Neural cell (in vitro differentiated cells): ENCODE measurements around the gene DAAM2. TPM values are rescaled to one million over a fixed set of nuclear protein-coding genes. Genes with fewer than 3 reads are reported as not detected.

ENCODE experiments used
- H2AFZ ChIP-seq: fragments of 200-600, 300-800 bp; sonication (generic), shearing (Covaris generic); 2 replicates; pipeline ENCODE4 v1.6.0; 2014; ENCODE audit warnings: low read depth, mild to moderate bottlenecking, antibody characterized with exemption, low read length, moderate library complexity
- H3F3A ChIP-seq: fragments of 200-600 bp; shearing (Covaris generic); 2 replicates; pipeline ENCODE4 v1.6.1; 2016; ENCODE audit warnings: mild to moderate bottlenecking, moderate library complexity, mixed read lengths, antibody characterized with exemption, low read length; ENCODE audit not compliant: insufficient read depth, poor library complexity, severe bottlenecking
- H3K27ac ChIP-seq: fragments of 200-600, 300-800 bp; sonication (generic), shearing (Covaris generic); 2 replicates; pipeline ENCODE4 v1.5.1; 2014; ENCODE audit warnings: mild to moderate bottlenecking, low read length, moderate library complexity
- H3K27me3 ChIP-seq: fragments of 300-800, 200-600 bp; sonication (generic), shearing (Covaris generic); 2 replicates; pipeline ENCODE4 v1.6.0; 2014; ENCODE audit warnings: mild to moderate bottlenecking, low read depth, low read length, moderate library complexity; ENCODE audit not compliant: insufficient read depth
- H3K36me3 ChIP-seq: fragments of 300-800, 200-600 bp; sonication (generic), shearing (Covaris generic); 2 replicates; pipeline ENCODE4 v1.5.1; 2014; ENCODE audit warnings: mild to moderate bottlenecking, antibody characterized with exemption, low read length, moderate library complexity; ENCODE audit not compliant: insufficient read depth
- H3K4me2 ChIP-seq: fragments of 300-800, 200-600 bp; sonication (generic), shearing (Covaris generic); 2 replicates; pipeline ENCODE4 v1.6.0; 2014; ENCODE audit warnings: mild to moderate bottlenecking, low read length
- H3K4me3 ChIP-seq: fragments of 300-800, 200-600 bp; sonication (generic), shearing (Covaris generic); 2 replicates; pipeline ENCODE4 v1.5.1; 2014; ENCODE audit warnings: mild to moderate bottlenecking, low read length, moderate library complexity
- H3K79me2 ChIP-seq: fragments of 200-600 bp; shearing (Covaris generic); replicated peaks from 2 replicates; pipeline ENCODE4 v1.6.0; 2014; ENCODE audit warnings: mild to moderate bottlenecking, low read length, moderate library complexity; ENCODE audit not compliant: insufficient read depth
- H3K9ac ChIP-seq: fragments of 300-800, 200-600 bp; sonication (generic), shearing (Covaris generic); 2 replicates; pipeline ENCODE4 v1.6.1; 2016; ENCODE audit warnings: mild to moderate bottlenecking, low read length, mixed read lengths
- H3K9me2 ChIP-seq: fragments of 200-600 bp; shearing (Covaris generic); 2 replicates; pipeline ENCODE4 v1.6.1; 2016; ENCODE audit warnings: mild to moderate bottlenecking, low read length, mixed read lengths; ENCODE audit not compliant: insufficient read depth
- H3K9me3 ChIP-seq: fragments of 200-600, 300-800 bp; sonication (generic), shearing (Covaris generic); 2 replicates; pipeline ENCODE4 v1.6.1; 2016; ENCODE audit warnings: mild to moderate bottlenecking, mixed run types, low read length, moderate library complexity, mixed read lengths
- H4K20me1 ChIP-seq: fragments of 200-600 bp; shearing (Covaris generic); 2 replicates; pipeline ENCODE4 v1.6.1; 2016; ENCODE audit warnings: mild to moderate bottlenecking, mixed run types; ENCODE audit not compliant: insufficient read depth
- CTCF ChIP-seq: fragments of 450-650 bp; IDR thresholded peaks from 2 replicates; pipeline ENCODE4 v1.5.1; 2014; ENCODE audit warnings: antibody characterized with exemption, mild to moderate bottlenecking, moderate library complexity; ENCODE audit not compliant: poor library complexity, severe bottlenecking
- EP300 ChIP-seq: fragments of 450-650 bp; conservative IDR thresholded peaks from 2 replicates; pipeline ENCODE4 v1.6.1; 2014; ENCODE audit warnings: antibody characterized with exemption, mild to moderate bottlenecking, moderate library complexity; ENCODE audit not compliant: poor library complexity, severe bottlenecking
- EZH2 ChIP-seq: fragments of 200-600, 300-800 bp; shearing (Covaris generic), sonication (generic); IDR thresholded peaks from 2 replicates; pipeline ENCODE4 v1.6.1; 2014; ENCODE audit warnings: antibody characterized with exemption, low read length, borderline replicate concordance, mild to moderate bottlenecking; ENCODE audit not compliant: insufficient read depth, poor library complexity, severe bottlenecking
- MXI1 ChIP-seq: fragments of 450-650 bp; conservative IDR thresholded peaks from 2 replicates; pipeline ENCODE4 v1.6.1; 2014; ENCODE audit warnings: antibody characterized with exemption, mild to moderate bottlenecking; ENCODE audit not compliant: poor library complexity, severe bottlenecking
- POLR2AphosphoS5 ChIP-seq: IDR thresholded peaks from 2 replicates; pipeline ENCODE4 v1.6.1; 2012
- RAD21 ChIP-seq: fragments of 450-650 bp; conservative IDR thresholded peaks from 2 replicates; pipeline ENCODE4 v1.6.1; 2014; ENCODE audit warnings: antibody characterized with exemption, mild to moderate bottlenecking, moderate library complexity
- REST ChIP-seq: IDR thresholded peaks from 2 replicates; pipeline ENCODE4 v1.6.1; 2012; ENCODE audit warnings: borderline replicate concordance
- SMC3 ChIP-seq: fragments of 450-650 bp; conservative IDR thresholded peaks from 2 replicates; pipeline ENCODE4 v1.6.1; 2014; ENCODE audit warnings: antibody characterized with exemption, mild to moderate bottlenecking, moderate library complexity; ENCODE audit not compliant: poor library complexity
- TAF1 ChIP-seq: IDR thresholded peaks from 2 replicates; pipeline ENCODE4 v1.6.1; 2012; ENCODE audit warnings: low read depth
- polyA plus RNA-seq: library from polyadenylated mRNA; depleted of rRNA; stranded (reverse); fragments of >200 nt; gene quantifications from 2 replicates; pipeline ENCODE4 v1.2.3, GENCODE V29; 2014

DAAM2 gene
- polyA plus RNA-seq, 1 donor from 2014 or later, result 1.2 TPM

DNA sequence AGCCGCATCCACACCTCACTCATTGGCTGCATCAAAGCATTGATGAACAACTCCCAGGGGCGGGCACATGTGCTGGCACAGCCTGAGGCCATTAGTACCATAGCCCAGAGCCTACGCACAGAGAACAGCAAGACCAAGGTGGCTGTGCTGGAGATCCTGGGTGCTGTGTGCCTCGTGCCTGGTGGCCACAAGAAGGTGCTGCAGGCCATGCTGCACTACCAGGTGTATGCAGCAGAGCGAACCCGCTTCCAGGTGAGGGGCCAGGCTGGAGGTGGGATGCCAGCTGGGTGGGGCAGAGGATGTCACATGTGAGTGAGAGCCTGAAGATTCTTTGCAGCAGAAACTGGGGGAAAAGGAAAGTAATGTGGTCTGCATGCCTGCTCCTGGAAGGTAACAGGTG lies 75.4 kb downstream of the DAAM2 start:
- Histone ChIP-seq H3K27me3 (no peaks in the 10 kb centered on the region), H3K27ac (no peak overlapping the region), H3K79me2 (no peaks in the 10 kb centered on the region), H3K9me2 (no peaks in the 10 kb centered on the region), H3K4me3 (no peak overlapping the region), H3K4me2 (no peak overlapping the region), H3K36me3 (no peaks in the 10 kb centered on the region), H3K9ac (no peak overlapping the region), H3F3A (no peaks in the 10 kb centered on the region), H3K9me3 (no peaks in the 10 kb centered on the region), H2AFZ (no peak overlapping the region), H4K20me1 (no peaks in the 10 kb centered on the region)
- TF ChIP-seq CTCF (no peak), MXI1 (no peak), EZH2 (no peak), EP300 (no peak), REST (no peak), TAF1 (no peak), RAD21 (no peak), POLR2AphosphoS5 (no peak), SMC3 (no peak)

DNA sequence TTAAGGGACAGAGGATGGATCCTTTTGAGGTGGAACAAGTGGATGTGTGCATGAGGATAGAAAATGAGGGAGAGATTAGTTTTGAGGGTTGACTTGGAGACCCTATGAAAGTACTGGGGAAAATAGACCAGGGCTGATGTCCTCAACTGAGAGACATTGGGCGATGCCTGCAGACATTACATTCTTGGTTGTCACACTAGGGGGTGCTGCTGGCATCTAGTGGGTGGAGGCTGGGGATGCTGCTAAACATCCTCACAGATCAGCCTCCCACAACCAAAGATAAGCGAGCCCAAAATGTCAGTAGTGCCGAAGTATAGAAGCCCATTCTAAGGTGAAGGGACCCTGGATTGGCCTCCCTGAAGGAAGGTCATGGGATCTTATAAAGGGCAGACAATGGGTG lies 78.8 kb downstream of the DAAM2 start:
- no peaks in the 10 kb centered on the region for H3F3A ChIP-seq
- TF ChIP-seq MXI1, result no peak
- no peak for TF ChIP-seq CTCF
- no peak for TF ChIP-seq EZH2
- no peak for TF ChIP-seq EP300
- TF ChIP-seq SMC3, result no peak
- no peak for TF ChIP-seq RAD21
- TF ChIP-seq POLR2AphosphoS5, result no peak
- TF ChIP-seq TAF1, result no peak
- no peak for TF ChIP-seq REST
- no peak overlapping the region for H2AFZ ChIP-seq
- no peak overlapping the region for H3K9ac ChIP-seq
- no peaks in the 10 kb centered on the region for H3K36me3 ChIP-seq
- no peaks in the 10 kb centered on the region for H3K9me3 ChIP-seq
- no peaks in the 10 kb centered on the region for H3K79me2 ChIP-seq
- H3K4me3 ChIP-seq, result no peak overlapping the region
- no peak overlapping the region for H3K27ac ChIP-seq
- H3K27me3 ChIP-seq, result no peaks in the 10 kb centered on the region
- no peaks in the 10 kb centered on the region for H3K9me2 ChIP-seq
- no peaks in the 10 kb centered on the region for H4K20me1 ChIP-seq
- H3K4me2 ChIP-seq, result no peak overlapping the region
